Tibial nerve (tissue), 4 donors: Measurements from ENCODE around the gene IL36RN. TPM values are rescaled to one million over a fixed set of nuclear protein-coding genes. Genes with fewer than 3 reads are reported as not detected.

Experiments used
- DNase-seq, 2 donors: peaks; one replicate each; pipeline ENCODE4 v3.0.0-alpha.2; 2019; ENCODE audit warnings: low spot score in 2 of 2
- H3K27ac ChIP-seq, 4 donors: fragments of 200-600 bp; sonication (generic) in 3 of 4; one replicate each; pipeline ENCODE4 v1.5.1; 2017 to 2019; ENCODE audit warnings: mild to moderate bottlenecking in 1 of 4
- H3K27me3 ChIP-seq, 2 donors: fragments of 200-600 bp; sonication (generic) in 1 of 2; one replicate each; pipeline versions ENCODE4 v1.5.1 to v1.6.0; 2017 to 2019
- H3K36me3 ChIP-seq, 3 donors: fragments of 200-600 bp; sonication (generic); one replicate each; pipeline ENCODE4 v1.5.1; 2018 to 2019
- H3K4me1 ChIP-seq, 4 donors: fragments of 200-600 bp; sonication (generic) in 3 of 4; one replicate each; pipeline ENCODE4 v1.5.1; 2017 to 2019
- H3K4me3 ChIP-seq, 4 donors: fragments of 200-600 bp; sonication (generic) in 3 of 4; one replicate each; pipeline ENCODE4 v1.5.1; 2017 to 2019; ENCODE audit warnings: mild to moderate bottlenecking in 1 of 4, moderate library complexity in 1 of 4
- H3K9me3 ChIP-seq, 4 donors: fragments of 200-600 bp; sonication (generic) in 3 of 4; one replicate each; pipeline ENCODE4 v1.5.1; 2017 to 2019
- CTCF ChIP-seq, 5 experiments: fragments of 200-600 bp in 3 of 5; fragments of 450-650 bp in 2 of 5; sonication (generic) in 3 of 5; IDR thresholded peaks; one replicate each; pipeline ENCODE4 v1.5.1; 2016 to 2019; ENCODE audit warnings: antibody characterized with exemption in 5 of 5, mild to moderate bottlenecking in 3 of 5, moderate library complexity in 2 of 5
- EP300 ChIP-seq, 2 donors: sonication (generic); formaldehyde crosslinking; IDR thresholded peaks; one replicate each; pipeline ENCODE4 v1.6.1; 2017; ENCODE audit warnings: antibody characterized with exemption in 2 of 2, mild to moderate bottlenecking in 1 of 2
- POLR2A ChIP-seq, 2 donors: fragments of 450-650 bp; IDR thresholded peaks; one replicate each; pipeline ENCODE4 v1.6.1; 2017; ENCODE audit warnings: antibody characterized with exemption in 2 of 2, mild to moderate bottlenecking in 2 of 2, moderate library complexity in 2 of 2
- WGBS, 2 donors: methylation state at CpG; one replicate each; pipeline ENCODE4 v1.1.5; 2018; 5-methylcytosine and 5-hydroxymethylcytosine counted together
- total RNA-seq, 4 donors: library from RNA; depleted of rRNA; stranded (reverse); fragments of >200 nt; gene quantifications; one replicate each; pipeline ENCODE4 v1.1.0, GENCODE V29; 2016

Gene IL36RN
- total RNA-seq, 4 donors from 2014 or later, result not detected

DNA sequence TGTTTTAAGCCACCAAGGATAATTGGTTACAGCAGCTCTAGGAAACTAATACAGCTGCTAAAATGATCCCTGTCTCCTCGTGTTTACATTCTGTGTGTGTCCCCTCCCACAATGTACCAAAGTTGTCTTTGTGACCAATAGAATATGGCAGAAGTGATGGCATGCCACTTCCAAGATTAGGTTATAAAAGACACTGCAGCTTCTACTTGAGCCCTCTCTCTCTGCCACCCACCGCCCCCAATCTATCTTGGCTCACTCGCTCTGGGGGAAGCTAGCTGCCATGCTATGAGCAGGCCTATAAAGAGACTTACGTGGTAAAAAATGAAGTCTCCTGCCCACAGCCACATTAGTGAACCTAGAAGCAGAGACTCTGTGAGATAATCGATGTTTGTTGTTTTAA, 5.3 kb downstream of the IL36RN start:
- Histone ChIP-seq H3K27me3 (no peaks in the 10 kb centered on the region), H3K9me3 (peaks cover 0 to 4% (median 0%) of the 10 kb centered on the region in 4 donors), H3K27ac (no peak overlapping the region), H3K4me1 (no peaks in the 10 kb centered on the region), H3K36me3 (no peaks in the 10 kb centered on the region), H3K4me3 (no peak overlapping the region)
- DNase-seq, result no peak
- 56 to 88% methylated on average over 5 of the region's 5 CpGs for WGBS, 2 donors
- TF ChIP-seq EP300 (IDR thresholded peaks at IDR 0.05) (no peak), CTCF (IDR thresholded peaks at IDR 0.05) (no peak), POLR2A (IDR thresholded peaks at IDR 0.05) (no peak)

DNA sequence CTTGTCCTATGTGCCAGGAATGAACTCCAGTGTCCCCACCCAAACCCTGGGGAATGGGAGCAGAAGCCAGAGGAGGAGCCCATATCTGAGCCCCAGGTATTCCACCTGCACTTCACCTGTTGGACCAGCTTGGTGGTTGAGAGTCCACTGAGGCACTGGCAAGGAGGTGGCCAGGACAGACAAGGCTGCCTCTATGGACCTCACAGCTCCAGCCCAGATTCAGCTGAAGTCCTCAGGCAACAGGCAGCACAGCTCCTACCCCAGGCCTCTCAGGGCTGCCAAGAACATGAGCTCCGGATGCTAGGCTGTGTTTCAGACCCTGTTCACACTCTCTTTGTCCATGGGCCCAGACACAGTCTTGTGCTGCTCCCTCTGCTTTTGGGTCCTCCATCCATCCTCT, 5.9 kb downstream of the IL36RN start:
- Histone ChIP-seq H3K36me3 (no peaks in the 10 kb centered on the region), H3K9me3 (peaks cover 0 to 4% (median 0%) of the 10 kb centered on the region in 4 donors), H3K4me1 (no peaks in the 10 kb centered on the region), H3K27ac (no peak overlapping the region), H3K4me3 (no peak overlapping the region), H3K27me3 (no peaks in the 10 kb centered on the region)
- DNase-seq, result no peak
- TF ChIP-seq EP300 (IDR thresholded peaks at IDR 0.05), result no peak
- TF ChIP-seq CTCF (IDR thresholded peaks at IDR 0.05), result no peak
- 80 to 86% methylated on average over 1 of the region's 1 CpG for WGBS, 2 donors

- no peak for TF ChIP-seq CTCF (IDR thresholded peaks at IDR 0.05)
- no peak for TF ChIP-seq POLR2A (IDR thresholded peaks at IDR 0.05)
- TF ChIP-seq EP300 (IDR thresholded peaks at IDR 0.05), result no peak
- WGBS, 2 donors, result 81% methylated on average over 3 of the region's 3 CpGs
- peaks cover 0 to 4% (median 0%) of the 10 kb centered on the region in 4 donors for H3K9me3 ChIP-seq
Observed at GRCh38 chr2:113067681-113068080, 8.7 kb downstream of the IL36RN start, which contains the start of gene IL1F10. IL1F10 (plus strand) TSS chr2:113067970; CDS start chr2:113072739, 4,769 bp downstream.

GRCh38 chr2:113068249-113068648, 9.3 kb downstream of the IL36RN start:
- TF ChIP-seq EP300 (IDR thresholded peaks at IDR 0.05), result no peak
- TF ChIP-seq CTCF (IDR thresholded peaks at IDR 0.05), result no peak
- no peak for TF ChIP-seq POLR2A (IDR thresholded peaks at IDR 0.05)
- H3K4me1 ChIP-seq, result no peaks in the 10 kb centered on the region
- H3K27me3 ChIP-seq, result no peaks in the 10 kb centered on the region
- no peak overlapping the region for H3K27ac ChIP-seq
- WGBS, 2 donors, result 77 to 78% methylated on average over 2 of the region's 2 CpGs
- H3K9me3 ChIP-seq, result peaks cover 0 to 4% (median 0%) of the 10 kb centered on the region in 4 donors
- H3K36me3 ChIP-seq, result no peaks in the 10 kb centered on the region
- no peak for DNase-seq
- no peak overlapping the region for H3K4me3 ChIP-seq

More at GRCh38 chr2:113067681-113068080, 8.7 kb downstream of the IL36RN start, which contains the start of gene IL1F10:
- Histone ChIP-seq H3K36me3 (no peaks in the 10 kb centered on the region), H3K27me3 (no peaks in the 10 kb centered on the region), H3K4me1 (no peaks in the 10 kb centered on the region), H3K4me3 (no peak within 1 kb of the TSS), H3K27ac (no peak within 1 kb of the TSS)
- no peak for DNase-seq

- WGBS, 2 donors, result 34 to 49% methylated on average over 5 of the region's 5 CpGs
- Histone ChIP-seq H3K27ac (no peak overlapping the region), H3K4me3 (no peak overlapping the region), H3K27me3 (no peaks in the 10 kb centered on the region), H3K9me3 (peaks cover 0 to 4% (median 0%) of the 10 kb centered on the region in 4 donors), H3K36me3 (no peaks in the 10 kb centered on the region), H3K4me1 (no peaks in the 10 kb centered on the region)
- no peak for DNase-seq
- TF ChIP-seq POLR2A (IDR thresholded peaks at IDR 0.05), result no peak
- no peak for TF ChIP-seq EP300 (IDR thresholded peaks at IDR 0.05)
- no peak for TF ChIP-seq CTCF (IDR thresholded peaks at IDR 0.05)
Observed at GRCh38 chr2:113068706-113069485, 9.9 kb downstream of the IL36RN start.
